ENCODE data around the gene SPOCK2. TPM values are rescaled to one million over a fixed set of nuclear protein-coding genes. Genes with fewer than 3 reads are reported as not detected.

Gene SPOCK2
- total RNA-seq, 1 donor from 2014 or later = 187 TPM

DNA sequence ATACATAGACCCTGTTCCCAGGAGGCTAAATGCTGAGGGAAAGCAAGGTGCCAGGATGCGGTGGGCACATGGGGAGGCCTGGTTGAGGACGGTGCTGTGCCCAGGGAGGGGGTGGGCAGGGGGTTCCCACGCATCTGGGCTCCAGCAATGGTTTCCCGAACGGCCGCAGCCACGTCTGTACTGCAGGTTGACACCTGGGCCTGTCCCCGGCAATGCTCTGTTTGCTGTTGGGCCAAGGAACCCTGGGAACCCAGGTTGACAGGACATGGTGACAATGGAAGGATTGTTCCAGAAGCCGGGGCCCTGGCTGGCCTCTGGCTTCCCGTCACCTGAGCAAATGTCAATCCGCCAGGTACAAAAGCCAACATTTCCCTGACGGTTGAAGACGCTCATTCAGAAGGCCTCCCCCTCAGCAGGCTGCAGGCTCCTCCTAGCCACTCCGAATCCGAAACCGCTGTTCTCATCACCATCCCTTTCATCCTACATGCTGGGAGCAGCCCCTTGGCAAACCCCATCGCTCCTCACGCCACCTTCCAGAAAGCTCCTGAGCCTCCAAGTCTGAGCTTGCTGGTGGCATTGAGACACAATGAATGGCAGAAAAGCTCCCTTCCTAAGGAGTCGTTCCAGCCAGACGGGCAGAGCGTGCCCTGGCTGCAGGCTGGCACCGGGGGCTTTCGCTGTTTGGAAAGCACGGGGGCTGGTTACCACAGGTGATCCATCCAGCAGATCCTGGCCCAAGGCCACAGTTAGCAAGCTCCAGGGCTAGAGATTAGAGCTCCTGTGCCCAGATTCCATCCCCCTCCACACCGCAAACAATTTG lies 31.2 kb downstream of the SPOCK2 start:
- no peaks in the 10 kb centered on the region for H3K9me3 ChIP-seq
- no peaks in the 10 kb centered on the region for H3K27me3 ChIP-seq
- DNase-seq = no peak

DNA sequence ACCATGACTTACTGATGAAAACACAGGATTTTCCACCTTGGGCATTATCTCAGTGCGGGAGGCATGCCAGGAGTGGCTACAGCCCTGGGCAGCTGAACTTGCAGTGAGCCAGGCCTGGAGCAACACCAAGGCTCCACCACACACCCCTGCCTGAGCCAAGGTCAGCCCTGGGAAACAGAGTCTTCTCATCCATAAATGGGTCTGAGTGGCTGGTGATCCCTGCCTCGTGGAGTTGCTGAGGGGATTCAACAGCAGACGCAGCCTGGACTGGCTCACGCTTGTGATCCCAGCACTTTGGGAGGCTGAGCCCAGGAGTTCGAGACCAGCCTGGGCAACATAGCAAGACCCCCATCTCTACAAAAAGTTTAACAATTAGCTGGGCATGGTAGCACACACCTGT lies 32.2 kb downstream of the SPOCK2 start:
- no peaks in the 10 kb centered on the region for H3K36me3 ChIP-seq
- H3K4me3 ChIP-seq = no peak overlapping the region
- no peak overlapping the region for H3K27ac ChIP-seq
- DNase-seq = no peak
- TF ChIP-seq CTCF (IDR thresholded peaks at IDR 0.05) = no peak
- intact Hi-C loops (cut with DNase I) = no loop called here
- H3K27me3 ChIP-seq = no peaks in the 10 kb centered on the region
- no peaks in the 10 kb centered on the region for H3K9me3 ChIP-seq
- H3K4me1 ChIP-seq = no peaks in the 10 kb centered on the region
- ATAC-seq = no peak

More for the DNA sequence above, 31.2 kb downstream of the SPOCK2 start:
- no peak for ATAC-seq
- intact Hi-C loops (cut with DNase I) = no loop called here
- no peak for TF ChIP-seq CTCF (IDR thresholded peaks at IDR 0.05)
- Histone ChIP-seq H3K4me1 (no peaks in the 10 kb centered on the region), H3K27ac (no peak overlapping the region), H3K4me3 (no peak overlapping the region), H3K36me3 (no peaks in the 10 kb centered on the region)

GRCh38 chr10:72053690-72054089 lies 34.7 kb downstream of the SPOCK2 start:
- intact Hi-C loops (cut with DNase I) = no loop called here
- Histone ChIP-seq H3K36me3 (no peaks in the 10 kb centered on the region), H3K4me3 (no peak overlapping the region), H3K9me3 (no peaks in the 10 kb centered on the region), H3K4me1 (no peaks in the 10 kb centered on the region), H3K27ac (no peak overlapping the region), H3K27me3 (no peaks in the 10 kb centered on the region)
- no peak for TF ChIP-seq CTCF (IDR thresholded peaks at IDR 0.05)
- no peak for DNase-seq
- no peak for ATAC-seq

GRCh38 chr10:72050873-72051272 lies 37.5 kb downstream of the SPOCK2 start:
- Histone ChIP-seq H3K4me1 (no peaks in the 10 kb centered on the region), H3K9me3 (no peaks in the 10 kb centered on the region), H3K36me3 (no peaks in the 10 kb centered on the region), H3K4me3 (no peak overlapping the region), H3K27me3 (no peaks in the 10 kb centered on the region), H3K27ac (no peak overlapping the region)
- intact Hi-C loops (cut with DNase I) = no loop called here
- ATAC-seq (no peak), DNase-seq (no peak)
- TF ChIP-seq CTCF (IDR thresholded peaks at IDR 0.05) = no peak

GRCh38 chr10:72049969-72050781 lies 38.2 kb downstream of the SPOCK2 start:
- H3K9me3 ChIP-seq = no peaks in the 10 kb centered on the region
- TF ChIP-seq CTCF (IDR thresholded peaks at IDR 0.05) = no peak
- no peaks in the 10 kb centered on the region for H3K4me1 ChIP-seq
- DNase-seq = no peak
- intact Hi-C loops (cut with DNase I) = loop anchor here (5.0 kb wide), 1 partner anchor 93 kb away; no protein-coding TSS in a partner anchor
- ATAC-seq = no peak
- H3K27ac ChIP-seq = no peak overlapping the region
- no peaks in the 10 kb centered on the region for H3K27me3 ChIP-seq
- H3K4me3 ChIP-seq = no peak overlapping the region
- H3K36me3 ChIP-seq = no peaks in the 10 kb centered on the region
